ENCODE results near the gene MYO5A.

DNA sequence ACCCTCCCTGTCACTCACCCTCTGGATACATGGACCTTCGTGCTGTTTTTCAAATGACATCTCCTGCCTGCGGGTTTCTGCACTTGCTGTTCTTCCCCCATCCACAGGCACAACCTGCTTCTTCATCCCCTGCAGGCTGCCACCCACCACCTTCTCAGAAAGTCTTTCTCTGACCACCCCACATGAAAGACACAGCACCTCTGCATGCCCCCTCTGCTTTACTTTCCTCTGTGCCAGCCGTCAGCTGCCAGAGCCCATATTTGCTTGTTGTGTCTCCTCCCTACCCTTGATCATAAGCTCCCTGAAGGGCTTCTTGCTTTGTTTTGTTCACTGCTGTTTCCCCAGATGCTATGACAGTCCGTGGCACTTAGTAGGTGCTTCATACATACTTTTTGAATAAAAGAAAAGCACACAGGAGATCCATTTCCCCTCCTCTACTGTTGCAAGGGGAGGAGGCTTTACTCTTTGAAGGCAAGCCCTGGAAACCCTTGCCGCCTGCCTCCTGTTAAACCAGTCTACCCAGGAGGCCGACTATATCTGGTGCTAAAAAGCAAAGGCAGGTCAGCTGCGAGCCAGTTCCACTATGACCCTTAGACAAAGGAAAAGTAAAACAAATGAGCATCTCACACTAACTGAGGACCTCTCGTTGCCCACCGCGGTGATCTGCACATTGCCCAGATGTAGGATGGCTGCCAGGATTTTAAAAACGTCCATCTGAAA is 265.0 kb downstream of the MYO5A start:
- TF ChIP-seq, protein P1, sequence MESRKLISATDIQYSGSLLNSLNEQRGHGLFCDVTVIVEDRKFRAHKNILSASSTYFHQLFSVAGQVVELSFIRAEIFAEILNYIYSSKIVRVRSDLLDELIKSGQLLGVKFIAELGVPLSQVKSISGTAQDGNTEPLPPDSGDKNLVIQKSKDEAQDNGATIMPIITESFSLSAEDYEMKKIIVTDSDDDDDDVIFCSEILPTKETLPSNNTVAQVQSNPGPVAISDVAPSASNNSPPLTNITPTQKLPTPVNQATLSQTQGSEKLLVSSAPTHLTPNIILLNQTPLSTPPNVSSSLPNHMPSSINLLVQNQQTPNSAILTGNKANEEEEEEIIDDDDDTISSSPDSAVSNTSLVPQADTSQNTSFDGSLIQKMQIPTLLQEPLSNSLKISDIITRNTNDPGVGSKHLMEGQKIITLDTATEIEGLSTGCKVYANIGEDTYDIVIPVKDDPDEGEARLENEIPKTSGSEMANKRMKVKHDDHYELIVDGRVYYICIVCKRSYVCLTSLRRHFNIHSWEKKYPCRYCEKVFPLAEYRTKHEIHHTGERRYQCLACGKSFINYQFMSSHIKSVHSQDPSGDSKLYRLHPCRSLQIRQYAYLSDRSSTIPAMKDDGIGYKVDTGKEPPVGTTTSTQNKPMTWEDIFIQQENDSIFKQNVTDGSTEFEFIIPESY (IDR thresholded peaks at IDR 0.05) = no peak
- TF ChIP-seq, protein P2, sequence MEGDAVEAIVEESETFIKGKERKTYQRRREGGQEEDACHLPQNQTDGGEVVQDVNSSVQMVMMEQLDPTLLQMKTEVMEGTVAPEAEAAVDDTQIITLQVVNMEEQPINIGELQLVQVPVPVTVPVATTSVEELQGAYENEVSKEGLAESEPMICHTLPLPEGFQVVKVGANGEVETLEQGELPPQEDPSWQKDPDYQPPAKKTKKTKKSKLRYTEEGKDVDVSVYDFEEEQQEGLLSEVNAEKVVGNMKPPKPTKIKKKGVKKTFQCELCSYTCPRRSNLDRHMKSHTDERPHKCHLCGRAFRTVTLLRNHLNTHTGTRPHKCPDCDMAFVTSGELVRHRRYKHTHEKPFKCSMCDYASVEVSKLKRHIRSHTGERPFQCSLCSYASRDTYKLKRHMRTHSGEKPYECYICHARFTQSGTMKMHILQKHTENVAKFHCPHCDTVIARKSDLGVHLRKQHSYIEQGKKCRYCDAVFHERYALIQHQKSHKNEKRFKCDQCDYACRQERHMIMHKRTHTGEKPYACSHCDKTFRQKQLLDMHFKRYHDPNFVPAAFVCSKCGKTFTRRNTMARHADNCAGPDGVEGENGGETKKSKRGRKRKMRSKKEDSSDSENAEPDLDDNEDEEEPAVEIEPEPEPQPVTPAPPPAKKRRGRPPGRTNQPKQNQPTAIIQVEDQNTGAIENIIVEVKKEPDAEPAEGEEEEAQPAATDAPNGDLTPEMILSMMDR (IDR thresholded peaks at IDR 0.05 in 2 of 3, conservative IDR thresholded peaks at IDR 0.05 in 1 of 3; ENCODE audit: control insufficient read depth in 2 of 3, extremely low read depth in 1 of 3, insufficient read depth in 1 of 3, low read depth in 3 of 3, low read length in 3 of 3) = no peak
- TF ChIP-seq, protein P3, sequence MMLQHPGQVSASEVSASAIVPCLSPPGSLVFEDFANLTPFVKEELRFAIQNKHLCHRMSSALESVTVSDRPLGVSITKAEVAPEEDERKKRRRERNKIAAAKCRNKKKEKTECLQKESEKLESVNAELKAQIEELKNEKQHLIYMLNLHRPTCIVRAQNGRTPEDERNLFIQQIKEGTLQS (IDR thresholded peaks at IDR 0.05; ENCODE audit: borderline replicate concordance, extremely low read depth, low read depth, low read length) = no peak
- TF ChIP-seq TARDBP (IDR thresholded peaks at IDR 0.05; ENCODE audit: borderline replicate concordance) (no peak), POLR2AphosphoS5 (IDR thresholded peaks at IDR 0.05; ENCODE audit: low read length) (no peak), CREB1 (IDR thresholded peaks at IDR 0.05; ENCODE audit: low read depth) (no peak), HDAC2 (IDR thresholded peaks at IDR 0.05) (no peak), PAX8 (IDR thresholded peaks at IDR 0.05) (no peak), ZNF207 (IDR thresholded peaks at IDR 0.05; ENCODE audit: borderline replicate concordance) (no peak)
- TF ChIP-seq, protein P4, sequence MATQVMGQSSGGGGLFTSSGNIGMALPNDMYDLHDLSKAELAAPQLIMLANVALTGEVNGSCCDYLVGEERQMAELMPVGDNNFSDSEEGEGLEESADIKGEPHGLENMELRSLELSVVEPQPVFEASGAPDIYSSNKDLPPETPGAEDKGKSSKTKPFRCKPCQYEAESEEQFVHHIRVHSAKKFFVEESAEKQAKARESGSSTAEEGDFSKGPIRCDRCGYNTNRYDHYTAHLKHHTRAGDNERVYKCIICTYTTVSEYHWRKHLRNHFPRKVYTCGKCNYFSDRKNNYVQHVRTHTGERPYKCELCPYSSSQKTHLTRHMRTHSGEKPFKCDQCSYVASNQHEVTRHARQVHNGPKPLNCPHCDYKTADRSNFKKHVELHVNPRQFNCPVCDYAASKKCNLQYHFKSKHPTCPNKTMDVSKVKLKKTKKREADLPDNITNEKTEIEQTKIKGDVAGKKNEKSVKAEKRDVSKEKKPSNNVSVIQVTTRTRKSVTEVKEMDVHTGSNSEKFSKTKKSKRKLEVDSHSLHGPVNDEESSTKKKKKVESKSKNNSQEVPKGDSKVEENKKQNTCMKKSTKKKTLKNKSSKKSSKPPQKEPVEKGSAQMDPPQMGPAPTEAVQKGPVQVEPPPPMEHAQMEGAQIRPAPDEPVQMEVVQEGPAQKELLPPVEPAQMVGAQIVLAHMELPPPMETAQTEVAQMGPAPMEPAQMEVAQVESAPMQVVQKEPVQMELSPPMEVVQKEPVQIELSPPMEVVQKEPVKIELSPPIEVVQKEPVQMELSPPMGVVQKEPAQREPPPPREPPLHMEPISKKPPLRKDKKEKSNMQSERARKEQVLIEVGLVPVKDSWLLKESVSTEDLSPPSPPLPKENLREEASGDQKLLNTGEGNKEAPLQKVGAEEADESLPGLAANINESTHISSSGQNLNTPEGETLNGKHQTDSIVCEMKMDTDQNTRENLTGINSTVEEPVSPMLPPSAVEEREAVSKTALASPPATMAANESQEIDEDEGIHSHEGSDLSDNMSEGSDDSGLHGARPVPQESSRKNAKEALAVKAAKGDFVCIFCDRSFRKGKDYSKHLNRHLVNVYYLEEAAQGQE (IDR thresholded peaks at IDR 0.05; ENCODE audit: low read depth, low read length) = no peak
